Fibroblast of the aortic adventitia (primary cell): ENCODE measurements around the gene KRTAP19-7. TPM values are rescaled to one million over a fixed set of nuclear protein-coding genes. Genes with fewer than 3 reads are reported as not detected.

ENCODE experiments used
- DNase-seq: peaks from one replicate; pipeline ENCODE4 v3.0.0-alpha.2; 2010; ENCODE audit warnings: low read depth
- H3K4me3 ChIP-seq: 2 replicates; pipeline ENCODE4 v1.5.1; 2011; ENCODE audit warnings: low read depth, mild to moderate bottlenecking, control low read depth, low read length, moderate library complexity
- total RNA-seq: library from RNA; depleted of rRNA; stranded (reverse); fragments of >200 nt; gene quantifications from 2 replicates; pipeline ENCODE4 v1.2.3, GENCODE V29; 2012; ENCODE audit warnings: low replicate concordance
- TF ChIP-seq, protein P1 (sequence below): IDR thresholded peaks from 2 replicates; pipeline ENCODE4 v1.5.1; 2011; ENCODE audit warnings: mild to moderate bottlenecking, low read length, control low read depth, inconsistent platforms; ENCODE audit not compliant: insufficient read depth

KRTAP19-7 gene, protein sequence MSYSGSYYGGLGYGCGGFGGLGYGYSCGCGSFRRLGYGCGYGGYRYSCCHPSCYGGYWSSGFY
- total RNA-seq: not detected in 2 replicates

DNA sequence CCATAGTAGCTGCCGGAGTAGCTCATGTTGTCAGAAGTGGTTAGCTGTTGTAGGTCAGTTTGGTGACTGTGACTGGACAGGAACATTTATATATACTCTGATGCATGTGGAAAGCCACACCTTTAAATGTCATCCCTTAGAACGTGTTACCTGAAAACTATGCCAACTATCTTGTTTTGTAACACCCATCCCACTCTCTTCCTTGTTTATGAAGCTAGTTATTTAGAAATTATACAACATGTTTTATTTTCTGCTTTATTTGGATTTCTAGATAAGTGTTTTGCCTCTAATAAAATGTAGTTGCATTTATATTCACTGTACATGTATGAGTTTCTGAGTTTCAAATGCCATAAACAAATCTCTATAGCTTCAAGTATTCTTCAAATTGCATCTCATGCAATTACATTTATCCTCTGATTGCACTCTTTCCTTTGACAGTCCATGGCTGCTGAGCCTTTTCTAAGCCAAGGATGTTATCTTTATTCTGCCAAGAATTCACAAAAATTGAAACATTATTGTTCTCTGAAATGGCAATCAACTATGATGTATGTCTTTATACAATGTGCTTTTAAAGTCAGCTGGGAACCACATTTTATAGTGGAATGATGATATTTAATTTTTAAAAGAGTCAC is at the start of gene KRTAP19-7:
Gene KRTAP19-7 (minus strand): TSS at position 51 of the 632 bp plus-strand sequence. CDS start 25 bp downstream, at position 26.
- H3K4me3 ChIP-seq: no peak within 1 kb of the TSS
- no peak for DNase-seq
- TF ChIP-seq, protein P1, sequence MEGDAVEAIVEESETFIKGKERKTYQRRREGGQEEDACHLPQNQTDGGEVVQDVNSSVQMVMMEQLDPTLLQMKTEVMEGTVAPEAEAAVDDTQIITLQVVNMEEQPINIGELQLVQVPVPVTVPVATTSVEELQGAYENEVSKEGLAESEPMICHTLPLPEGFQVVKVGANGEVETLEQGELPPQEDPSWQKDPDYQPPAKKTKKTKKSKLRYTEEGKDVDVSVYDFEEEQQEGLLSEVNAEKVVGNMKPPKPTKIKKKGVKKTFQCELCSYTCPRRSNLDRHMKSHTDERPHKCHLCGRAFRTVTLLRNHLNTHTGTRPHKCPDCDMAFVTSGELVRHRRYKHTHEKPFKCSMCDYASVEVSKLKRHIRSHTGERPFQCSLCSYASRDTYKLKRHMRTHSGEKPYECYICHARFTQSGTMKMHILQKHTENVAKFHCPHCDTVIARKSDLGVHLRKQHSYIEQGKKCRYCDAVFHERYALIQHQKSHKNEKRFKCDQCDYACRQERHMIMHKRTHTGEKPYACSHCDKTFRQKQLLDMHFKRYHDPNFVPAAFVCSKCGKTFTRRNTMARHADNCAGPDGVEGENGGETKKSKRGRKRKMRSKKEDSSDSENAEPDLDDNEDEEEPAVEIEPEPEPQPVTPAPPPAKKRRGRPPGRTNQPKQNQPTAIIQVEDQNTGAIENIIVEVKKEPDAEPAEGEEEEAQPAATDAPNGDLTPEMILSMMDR: no peak

- H3K4me3 ChIP-seq: no peak overlapping the region
- DNase-seq: no peak
- TF ChIP-seq, protein P1: no peak
Observed at GRCh38 chr21:30605968-30606367, 44.9 kb upstream of the KRTAP19-7 start.

DNA sequence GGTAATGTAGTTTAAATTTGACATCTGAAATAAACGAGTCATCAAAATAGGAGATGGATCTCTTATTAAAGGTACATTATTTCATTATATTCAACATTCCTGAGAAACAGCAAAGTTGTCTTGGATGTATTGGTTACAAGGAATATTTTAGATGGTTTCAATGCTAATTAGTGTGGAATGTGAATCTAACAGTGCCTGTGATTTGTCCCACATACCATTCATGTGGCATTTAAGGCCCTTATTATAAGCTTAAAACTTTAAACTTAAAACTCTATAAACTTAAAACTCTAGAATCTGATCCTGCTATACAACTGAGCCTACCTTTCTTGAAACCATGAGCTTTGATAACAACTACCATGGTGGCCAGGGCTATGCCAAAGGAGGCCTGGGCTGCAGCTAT is 39.7 kb upstream of the KRTAP19-7 start, which contains the start of gene KRTAP22-1:
Gene KRTAP22-1 (plus strand): TSS at position 301 of the 400 bp plus-strand sequence.
- TF ChIP-seq, protein P1: no peak
- no peak within 1 kb of the TSS for H3K4me3 ChIP-seq
- DNase-seq: no peak

DNA sequence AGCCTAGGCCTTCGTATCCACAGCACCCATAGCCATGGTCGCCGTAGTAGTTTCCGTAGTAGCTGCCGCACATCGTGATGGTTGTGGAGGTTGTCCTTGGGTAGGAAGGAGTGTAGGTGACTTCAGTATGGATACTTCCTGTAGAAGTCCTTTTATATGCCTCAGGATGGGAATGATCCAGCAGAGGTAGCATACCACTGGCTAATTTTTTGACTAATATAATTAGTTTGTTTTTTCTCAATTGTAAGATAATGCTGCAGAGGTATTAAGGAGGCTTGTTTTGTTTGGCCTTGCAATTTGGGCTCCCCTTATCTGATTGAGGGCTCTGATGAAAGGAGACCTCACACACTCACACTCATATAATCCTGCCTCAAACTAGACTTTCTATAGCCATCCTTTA is 37.7 kb upstream of the KRTAP19-7 start, which contains the start of gene KRTAP6-2:
Gene KRTAP6-2 (minus strand): TSS at position 101 of the 400 bp plus-strand sequence. CDS start 28 bp downstream, at position 73.
- no peak within 1 kb of the TSS for H3K4me3 ChIP-seq
- DNase-seq: no peak
- TF ChIP-seq, protein P1: no peak

DNA sequence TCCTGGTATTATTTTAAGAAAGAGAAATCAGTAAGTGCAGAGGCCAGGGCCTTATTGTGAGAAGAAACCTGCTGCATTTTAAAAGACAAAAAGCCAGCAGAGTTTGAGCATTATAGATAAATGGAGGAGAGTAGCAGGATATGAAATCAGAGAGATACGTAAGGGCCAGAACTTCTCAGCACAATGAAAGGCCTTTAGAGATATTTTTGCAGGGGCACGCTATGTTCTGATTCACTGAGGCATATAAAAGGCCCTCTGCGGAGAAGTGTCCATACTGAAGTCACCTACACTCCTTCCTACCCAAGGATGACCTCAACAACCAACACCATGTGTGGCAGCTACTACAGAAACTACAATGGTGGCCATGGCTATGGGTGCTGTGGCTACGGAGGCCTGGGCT is 31.0 kb upstream of the KRTAP19-7 start, which contains the start of gene KRTAP6-3:
Gene KRTAP6-3 (plus strand): TSS at position 301 of the 400 bp plus-strand sequence. CDS start 6 bp downstream, at position 307.
- DNase-seq: no peak
- H3K4me3 ChIP-seq: no peak within 1 kb of the TSS
- TF ChIP-seq, protein P1: no peak

DNA sequence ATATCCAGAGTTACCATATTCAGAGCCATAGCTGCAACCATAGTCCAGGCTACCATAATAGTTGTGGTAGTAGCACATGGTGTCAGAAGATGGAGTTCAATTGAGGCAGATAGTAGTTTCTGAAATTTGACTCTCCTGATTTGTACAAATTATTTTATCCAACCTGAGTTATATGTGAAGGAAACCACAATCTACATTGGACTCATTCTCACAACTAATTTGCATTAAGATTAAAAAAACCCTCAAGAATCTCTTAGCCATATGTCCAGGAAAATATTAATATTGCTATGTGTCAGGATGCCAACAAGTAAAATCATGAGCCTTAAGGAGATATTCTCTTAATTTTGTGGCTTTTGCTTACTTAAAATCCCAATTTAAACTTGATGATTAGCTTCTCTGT is 29.2 kb upstream of the KRTAP19-7 start, which contains the start of gene KRTAP22-2:
Gene KRTAP22-2 (minus strand): TSS at position 101 of the 400 bp plus-strand sequence.
- DNase-seq: no peak
- TF ChIP-seq, protein P1: no peak
- no peak within 1 kb of the TSS for H3K4me3 ChIP-seq
